Esophagus muscularis mucosa (tissue), 4 donors: ENCODE measurements around the gene PIGL. TPM values are rescaled to one million over a fixed set of nuclear protein-coding genes. Genes with fewer than 3 reads are reported as not detected.
A peak's percentile ranks its signal among the peaks of the same experiment; 100 is the strongest.

ENCODE experiments used
- DNase-seq: peaks from one replicate; pipeline ENCODE4 v3.0.0-alpha.2; 2017; ENCODE audit errors: extremely low spot score
- H3K27ac ChIP-seq, 4 donors: fragments of 200-600 bp; sonication (generic); replicated peaks in 1 of 4; 1 replicate in 3 of 4; 2 replicates in 1 of 4; pipeline ENCODE4 v1.5.1; 2016 to 2019; ENCODE audit warnings: mild to moderate bottlenecking in 1 of 4
- H3K27me3 ChIP-seq, 4 donors: fragments of 200-600 bp; sonication (generic); one replicate each; pipeline versions ENCODE4 v1.5.1 to v1.6.0; 2016 to 2019
- H3K36me3 ChIP-seq, 4 donors: fragments of 200-600 bp; sonication (generic); one replicate each; pipeline ENCODE4 v1.5.1; 2016 to 2019
- H3K4me1 ChIP-seq, 4 donors: fragments of 200-600 bp; sonication (generic); one replicate each; pipeline ENCODE4 v1.5.1; 2016 to 2019
- H3K4me3 ChIP-seq, 4 donors: fragments of 200-600 bp; sonication (generic); 1 replicate in 2 of 4; 2 replicates in 2 of 4; pipeline ENCODE4 v1.5.1; 2016 to 2019; ENCODE audit warnings: mild to moderate bottlenecking in 4 of 4, moderate library complexity in 1 of 4
- H3K9me3 ChIP-seq, 4 donors: fragments of 200-600 bp; sonication (generic); 1 replicate in 3 of 4; 2 replicates in 1 of 4; pipeline ENCODE4 v1.5.1; 2016 to 2019
- EP300 ChIP-seq: sonication (generic); formaldehyde crosslinking; IDR thresholded peaks from one replicate; pipeline ENCODE4 v1.6.1; 2017; ENCODE audit warnings: antibody characterized with exemption
- POLR2A ChIP-seq: fragments of 450-650 bp; IDR thresholded peaks from one replicate; pipeline ENCODE4 v1.6.1; 2017; ENCODE audit warnings: antibody characterized with exemption, moderate library complexity, mild to moderate bottlenecking, low read depth
- POLR2AphosphoS5 ChIP-seq, 2 donors: sonication (generic); formaldehyde crosslinking; IDR thresholded peaks; one replicate each; pipeline ENCODE4 v1.6.1; 2017; ENCODE audit warnings: antibody characterized with exemption in 2 of 2
- WGBS: methylation state at CpG from one replicate; pipeline ENCODE4 v1.1.5; 2018; 5-methylcytosine and 5-hydroxymethylcytosine counted together
- intact Hi-C: fragments of 100-400 bp; cut with DNase I; formaldehyde crosslinking; loops from one replicate; pipeline ENCODE4 v1.15.1; 2023
- total RNA-seq, 4 donors: library from RNA; depleted of rRNA; stranded (reverse); fragments of >200 nt; gene quantifications; one replicate each; pipeline versions ENCODE4 v1.1.0 to v1.2.1, GENCODE V29; 2016
- TF ChIP-seq, protein P1 (sequence below), 3 experiments: fragments of 200-600 bp in 2 of 3; fragments of 450-650 bp in 1 of 3; sonication (generic) in 2 of 3; IDR thresholded peaks; one replicate each; pipeline ENCODE4 v1.5.1; 2017 to 2019; ENCODE audit warnings: antibody characterized with exemption in 3 of 3, mild to moderate bottlenecking in 2 of 3, moderate library complexity in 1 of 3

PIGL gene
- 10 to 100 TPM in 3 of 4 donors, 1 to 10 TPM in 1; 10.0 to 21.7 (median 16.5) TPM for total RNA-seq

DNA sequence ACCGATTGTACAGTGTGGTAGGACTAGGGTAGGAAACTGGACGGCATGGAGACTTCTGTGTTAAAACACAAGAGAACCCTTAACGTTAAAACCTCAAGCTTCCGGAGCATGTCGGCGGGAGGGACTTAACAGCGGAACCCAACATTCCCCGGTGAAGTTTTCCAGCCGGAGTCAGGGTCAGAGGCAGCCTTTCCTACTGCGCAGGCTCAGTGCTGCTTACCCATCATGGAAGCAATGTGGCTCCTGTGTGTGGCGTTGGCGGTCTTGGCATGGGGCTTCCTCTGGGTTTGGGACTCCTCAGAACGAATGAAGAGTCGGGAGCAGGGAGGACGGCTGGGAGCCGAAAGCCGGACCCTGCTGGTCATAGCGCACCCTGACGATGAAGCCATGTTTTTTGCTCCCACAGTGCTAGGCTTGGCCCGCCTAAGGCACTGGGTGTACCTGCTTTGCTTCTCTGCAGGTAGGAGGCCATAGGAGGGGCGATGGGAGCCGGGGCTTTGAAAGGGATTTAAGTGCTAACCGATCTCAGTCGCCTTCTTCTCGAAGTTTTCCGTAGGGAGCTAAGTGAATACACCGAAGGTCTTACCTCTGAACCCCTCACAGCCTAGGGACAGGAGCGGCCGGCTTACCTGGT is at the start of gene PIGL:
PIGL (plus strand) TSS at position 209 of the 634 bp plus-strand sequence; CDS start at position 226, 17 bp downstream.
- WGBS, result 1% methylated on average over 15 of the region's 29 CpGs
- DNase-seq, result peak; percentile 97
- peak within 1 kb of the TSS; percentile 91 to 99 (median 99) for H3K4me3 ChIP-seq
- TF ChIP-seq POLR2AphosphoS5 (IDR thresholded peaks at IDR 0.05) (peak; percentile 79 to 95), POLR2A (no peak)
- TF ChIP-seq, protein P1, sequence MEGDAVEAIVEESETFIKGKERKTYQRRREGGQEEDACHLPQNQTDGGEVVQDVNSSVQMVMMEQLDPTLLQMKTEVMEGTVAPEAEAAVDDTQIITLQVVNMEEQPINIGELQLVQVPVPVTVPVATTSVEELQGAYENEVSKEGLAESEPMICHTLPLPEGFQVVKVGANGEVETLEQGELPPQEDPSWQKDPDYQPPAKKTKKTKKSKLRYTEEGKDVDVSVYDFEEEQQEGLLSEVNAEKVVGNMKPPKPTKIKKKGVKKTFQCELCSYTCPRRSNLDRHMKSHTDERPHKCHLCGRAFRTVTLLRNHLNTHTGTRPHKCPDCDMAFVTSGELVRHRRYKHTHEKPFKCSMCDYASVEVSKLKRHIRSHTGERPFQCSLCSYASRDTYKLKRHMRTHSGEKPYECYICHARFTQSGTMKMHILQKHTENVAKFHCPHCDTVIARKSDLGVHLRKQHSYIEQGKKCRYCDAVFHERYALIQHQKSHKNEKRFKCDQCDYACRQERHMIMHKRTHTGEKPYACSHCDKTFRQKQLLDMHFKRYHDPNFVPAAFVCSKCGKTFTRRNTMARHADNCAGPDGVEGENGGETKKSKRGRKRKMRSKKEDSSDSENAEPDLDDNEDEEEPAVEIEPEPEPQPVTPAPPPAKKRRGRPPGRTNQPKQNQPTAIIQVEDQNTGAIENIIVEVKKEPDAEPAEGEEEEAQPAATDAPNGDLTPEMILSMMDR (IDR thresholded peaks at IDR 0.05), result peak in 1 of 3 experiments; percentile 13
- no peaks in the 10 kb centered on the region for H3K27me3 ChIP-seq
- peaks cover 0 to 10% (median 0%) of the 10 kb centered on the region in 4 donors for H3K36me3 ChIP-seq
- peak within 1 kb of the TSS; percentile 91 to 99 (median 96) for H3K27ac ChIP-seq
- intact Hi-C loops, result loop anchor here (2.0 to 10.0 kb wide), 2 partner anchors 70 to 138 kb away; partner anchors contain the start of gene CENPV
- H3K9me3 ChIP-seq, result no peaks in the 10 kb centered on the region
- H3K4me1 ChIP-seq, result peaks cover 43 to 55% (median 53%) of the 10 kb centered on the region in 4 donors

DNA sequence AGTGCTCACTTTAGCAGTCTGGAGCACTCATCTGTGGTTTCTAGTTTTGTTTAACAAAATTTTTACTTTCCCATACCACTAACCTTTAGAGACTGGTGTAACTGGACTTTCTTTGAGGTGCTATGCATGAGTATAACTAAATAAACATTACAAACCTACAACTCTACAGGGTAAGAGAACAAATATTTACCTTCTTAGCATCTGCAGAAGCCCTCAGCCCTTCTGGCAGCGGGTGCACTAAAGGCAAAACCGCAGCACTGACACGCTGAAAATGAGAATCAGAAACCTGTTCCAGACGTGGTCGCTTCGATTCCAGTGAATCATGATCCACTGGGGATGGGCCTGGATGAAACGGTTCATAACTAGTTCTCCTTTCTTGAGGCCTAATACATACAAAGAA is 45.4 kb upstream of the PIGL start:
- no peaks in the 10 kb centered on the region for H3K4me1 ChIP-seq
- no peak for TF ChIP-seq POLR2AphosphoS5 (IDR thresholded peaks at IDR 0.05)
- TF ChIP-seq, protein P1 (IDR thresholded peaks at IDR 0.05), result no peak
- no peak for TF ChIP-seq EP300
- TF ChIP-seq POLR2A, result no peak
- no peak for DNase-seq
- H3K4me3 ChIP-seq, result no peak overlapping the region
- H3K36me3 ChIP-seq, result peaks cover 0 to 30% (median 22%) of the 10 kb centered on the region in 4 donors
- H3K27me3 ChIP-seq, result no peaks in the 10 kb centered on the region
- intact Hi-C loops, result no loop called here
- no peaks in the 10 kb centered on the region for H3K9me3 ChIP-seq
- 85% methylated on average over 7 of the region's 7 CpGs for WGBS
- H3K27ac ChIP-seq, result no peak overlapping the region

DNA sequence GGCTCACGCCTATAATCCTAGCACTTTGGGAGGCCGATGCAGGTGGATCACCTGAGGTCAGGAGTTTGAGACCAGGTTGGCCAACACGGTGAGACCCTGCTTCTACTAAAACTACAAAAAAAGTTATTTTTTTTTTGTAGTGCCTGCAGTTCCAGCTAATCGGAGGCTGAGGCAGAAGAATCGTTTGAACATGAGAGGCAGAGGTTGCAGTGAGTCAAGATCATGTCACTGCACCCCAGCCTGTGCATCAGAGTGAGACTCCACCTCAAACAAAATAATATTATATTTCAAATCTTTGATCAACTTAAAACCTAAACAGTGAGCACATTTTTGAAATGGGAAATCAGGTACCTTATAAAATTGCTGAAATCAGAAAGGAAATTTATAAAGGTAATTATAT is 38.2 kb upstream of the PIGL start:
- WGBS, result 93% methylated on average over 5 of the region's 5 CpGs
- Histone ChIP-seq H3K27ac (no peak overlapping the region), H3K36me3 (peaks cover 0 to 4% (median 0%) of the 10 kb centered on the region in 4 donors), H3K9me3 (no peaks in the 10 kb centered on the region), H3K4me3 (no peak overlapping the region), H3K27me3 (no peaks in the 10 kb centered on the region), H3K4me1 (no peaks in the 10 kb centered on the region)
- TF ChIP-seq POLR2A (no peak), POLR2AphosphoS5 (IDR thresholded peaks at IDR 0.05) (no peak), EP300 (no peak)
- TF ChIP-seq, protein P1 (IDR thresholded peaks at IDR 0.05), result no peak
- DNase-seq, result no peak
- intact Hi-C loops, result no loop called here

DNA sequence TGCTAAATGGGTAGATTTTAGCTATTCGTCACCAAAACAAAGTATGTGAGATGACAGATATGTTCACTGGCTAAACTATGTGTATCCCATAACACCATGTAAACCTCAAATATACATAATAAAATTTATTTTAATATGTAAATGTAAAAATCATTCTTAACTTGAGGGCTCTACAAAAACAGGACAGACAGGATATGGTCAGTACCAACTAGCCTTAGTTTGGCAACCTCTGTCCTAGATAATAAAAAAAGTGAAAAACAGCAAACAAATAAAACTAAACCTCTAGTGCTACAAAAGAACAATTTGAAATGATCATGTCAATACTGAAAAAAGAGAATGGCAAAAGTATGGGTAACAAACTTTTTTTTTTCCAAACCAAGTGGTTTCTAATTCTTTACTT is 35.4 kb upstream of the PIGL start:
- TF ChIP-seq, protein P1 (IDR thresholded peaks at IDR 0.05), result no peak
- TF ChIP-seq EP300, result no peak
- H3K4me1 ChIP-seq, result no peaks in the 10 kb centered on the region
- H3K27ac ChIP-seq, result no peak overlapping the region
- H3K4me3 ChIP-seq, result no peak overlapping the region
- no peak for DNase-seq
- peaks cover 0 to 28% (median 8%) of the 10 kb centered on the region in 4 donors for H3K36me3 ChIP-seq
- no peaks in the 10 kb centered on the region for H3K27me3 ChIP-seq
- WGBS, result 92% methylated on average over 1 of the region's 1 CpG
- intact Hi-C loops, result no loop called here
- H3K9me3 ChIP-seq, result no peaks in the 10 kb centered on the region
